ENCODE measurements around the gene CROT. TPM values are rescaled to one million over a fixed set of nuclear protein-coding genes. Genes with fewer than 3 reads are reported as not detected.

Gene CROT
- 44.8 and 67.5 TPM in 2 replicates for total RNA-seq

GRCh38 chr7:87345166-87345927, at the start of gene CROT:
CROT (plus strand) TSS chr7:87345664; CDS start chr7:87349069, 3,405 bp downstream.

Small RNA genes within 50 kb of the gene (small RNA-seq; reads per million reads assigned to genes)
- gene RF02195 (not detected), gene RF02196 (not detected)

Other genes starting within 250 kb of the CROT start
- 73.5 and 76.2 TPM in 2 replicates for gene DMTF1, start 193.2 kb upstream of the CROT start, total RNA-seq
- 36.1 and 42.4 TPM in 2 replicates for gene TMEM243, start 125.9 kb upstream of the CROT start, total RNA-seq
- not detected in 2 replicates for gene ABCB4, start 130.0 kb downstream of the CROT start, total RNA-seq